Mammary epithelial cell (primary cell): ENCODE measurements around the gene PLEKHA5.

Source experiments
- EZH2 ChIP-seq: IDR thresholded peaks from 2 replicates; pipeline ENCODE4 v1.6.1; 2012; ENCODE audit warnings: low read length, inconsistent platforms, borderline replicate concordance
- TF ChIP-seq, protein P1 (sequence below), 2 donors: IDR thresholded peaks in 1 of 2; conservative IDR thresholded peaks in 1 of 2; 2 replicates each; pipeline ENCODE4 v1.5.1; 2011 to 2012; ENCODE audit warnings: inconsistent platforms in 2 of 2, low read length in 2 of 2, mild to moderate bottlenecking in 2 of 2, control low read depth in 1 of 2, low read depth in 1 of 2; ENCODE audit not compliant: insufficient read depth in 1 of 2; ENCODE audit errors: extremely low read depth in 1 of 2

GRCh38 chr12:19263672-19264071 lies 134.1 kb downstream of the PLEKHA5 start:
- TF ChIP-seq, protein P1, sequence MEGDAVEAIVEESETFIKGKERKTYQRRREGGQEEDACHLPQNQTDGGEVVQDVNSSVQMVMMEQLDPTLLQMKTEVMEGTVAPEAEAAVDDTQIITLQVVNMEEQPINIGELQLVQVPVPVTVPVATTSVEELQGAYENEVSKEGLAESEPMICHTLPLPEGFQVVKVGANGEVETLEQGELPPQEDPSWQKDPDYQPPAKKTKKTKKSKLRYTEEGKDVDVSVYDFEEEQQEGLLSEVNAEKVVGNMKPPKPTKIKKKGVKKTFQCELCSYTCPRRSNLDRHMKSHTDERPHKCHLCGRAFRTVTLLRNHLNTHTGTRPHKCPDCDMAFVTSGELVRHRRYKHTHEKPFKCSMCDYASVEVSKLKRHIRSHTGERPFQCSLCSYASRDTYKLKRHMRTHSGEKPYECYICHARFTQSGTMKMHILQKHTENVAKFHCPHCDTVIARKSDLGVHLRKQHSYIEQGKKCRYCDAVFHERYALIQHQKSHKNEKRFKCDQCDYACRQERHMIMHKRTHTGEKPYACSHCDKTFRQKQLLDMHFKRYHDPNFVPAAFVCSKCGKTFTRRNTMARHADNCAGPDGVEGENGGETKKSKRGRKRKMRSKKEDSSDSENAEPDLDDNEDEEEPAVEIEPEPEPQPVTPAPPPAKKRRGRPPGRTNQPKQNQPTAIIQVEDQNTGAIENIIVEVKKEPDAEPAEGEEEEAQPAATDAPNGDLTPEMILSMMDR (conservative IDR thresholded peaks at IDR 0.05 in 1 of 2, IDR thresholded peaks at IDR 0.05 in 1 of 2; ENCODE audit: extremely low read depth in 1 of 2, insufficient read depth in 1 of 2, low read depth in 1 of 2, low read length in 2 of 2) = no peak
- no peak for TF ChIP-seq EZH2
